ENCODE measurements around the gene ASPA.

Gene ASPA

GRCh38 chr17:3535253-3535995, 59.6 kb downstream of the ASPA start:
- peak; percentile 29 to 33 for DNase-seq

DNA sequence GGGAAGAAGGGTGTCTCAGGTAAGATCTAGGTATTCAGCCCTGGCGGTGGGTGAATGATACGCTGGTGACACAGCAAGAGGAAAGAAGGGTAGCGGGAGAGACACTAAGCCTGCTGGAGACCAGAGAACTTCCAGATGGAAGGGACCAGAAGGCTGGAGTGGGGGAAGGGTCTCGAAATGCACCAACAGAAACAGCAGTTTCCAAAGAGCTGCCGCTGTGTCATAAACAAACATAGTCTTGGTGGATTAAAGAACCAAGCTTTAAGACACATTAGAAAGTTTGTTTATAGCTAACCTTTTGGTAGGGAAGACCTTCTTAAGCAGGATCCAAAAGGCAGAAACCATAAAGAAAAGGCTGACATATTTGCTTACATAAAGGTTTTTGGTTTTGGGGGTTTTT, 60.9 kb downstream of the ASPA start:
- no peak for DNase-seq

- DNase-seq: no peak
These were observed 64.2 kb downstream of the ASPA start for GRCh38 chr17:3539881-3540540.

DNA sequence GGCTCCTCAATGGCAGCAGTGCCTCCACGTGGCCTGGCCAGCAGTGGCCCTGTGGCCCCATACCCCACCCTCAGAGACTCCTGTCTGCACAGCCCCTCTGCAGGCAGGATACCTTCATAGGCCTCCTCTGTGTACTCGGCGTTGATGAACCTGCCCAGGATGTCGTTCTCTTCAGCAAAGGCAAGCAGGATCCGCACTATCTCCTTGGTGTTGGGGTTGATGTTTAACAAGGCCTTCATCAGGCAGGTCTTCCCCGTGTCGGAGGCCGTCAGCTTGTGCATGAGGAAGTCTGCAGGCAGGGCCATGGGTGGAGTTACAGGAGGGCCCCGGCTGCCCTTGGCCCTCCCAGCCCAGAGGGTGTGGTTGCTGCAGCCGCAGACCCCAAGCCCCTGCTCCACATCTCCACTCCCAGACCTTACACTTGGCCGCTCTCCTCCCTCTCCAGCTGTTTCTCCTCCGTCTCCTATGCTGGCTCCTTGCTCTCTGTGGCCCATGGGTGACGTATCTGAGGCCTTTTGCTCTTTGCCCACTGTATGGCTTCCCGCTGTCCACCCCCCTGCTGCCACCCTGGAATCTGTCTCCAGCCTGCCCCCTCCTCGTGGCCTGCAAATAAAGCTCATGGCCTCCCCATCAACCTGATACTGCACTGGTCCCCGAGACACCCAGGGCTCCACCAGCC, 66.8 kb downstream of the ASPA start:
- no peak for DNase-seq

DNA sequence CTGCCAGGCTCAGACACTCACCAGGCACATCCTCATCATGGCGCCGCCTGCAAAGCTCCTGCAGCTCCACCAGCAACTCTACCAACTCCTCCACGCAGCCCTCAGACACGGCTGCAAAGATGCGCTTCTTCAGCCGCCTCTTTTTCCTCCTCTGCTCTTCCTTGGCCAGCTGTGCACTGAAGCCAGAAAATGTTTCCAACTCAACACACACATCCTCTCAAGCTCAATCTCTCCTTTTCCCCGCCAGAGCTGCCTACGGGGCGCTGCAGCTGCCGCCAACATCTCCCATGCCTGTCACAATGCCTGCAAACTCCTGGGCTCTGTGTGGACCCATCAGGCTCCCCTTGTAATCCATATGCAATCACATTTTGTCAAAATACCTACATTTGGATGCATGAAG, 67.7 kb downstream of the ASPA start:
- no peak for DNase-seq

DNA sequence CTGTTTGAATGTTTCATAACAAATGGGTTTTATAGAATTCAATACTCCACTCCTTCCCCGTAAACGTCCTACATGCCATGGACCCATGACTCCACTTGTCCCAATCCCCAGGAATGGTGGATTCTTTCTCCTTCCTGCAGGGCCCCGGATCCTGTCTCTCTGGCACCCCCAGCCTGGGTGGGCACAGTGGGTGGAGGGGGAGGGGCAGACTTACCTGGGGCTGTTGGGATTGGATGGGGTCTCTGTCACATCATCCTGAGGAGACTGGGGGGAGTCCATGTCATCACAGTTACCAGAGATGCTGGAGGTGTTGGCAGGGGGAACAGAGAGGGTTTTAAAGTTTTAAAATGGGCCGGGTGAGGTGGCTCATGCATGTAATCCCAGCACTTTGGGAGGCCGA, 68.6 kb downstream of the ASPA start:
- DNase-seq: no peak

DNA sequence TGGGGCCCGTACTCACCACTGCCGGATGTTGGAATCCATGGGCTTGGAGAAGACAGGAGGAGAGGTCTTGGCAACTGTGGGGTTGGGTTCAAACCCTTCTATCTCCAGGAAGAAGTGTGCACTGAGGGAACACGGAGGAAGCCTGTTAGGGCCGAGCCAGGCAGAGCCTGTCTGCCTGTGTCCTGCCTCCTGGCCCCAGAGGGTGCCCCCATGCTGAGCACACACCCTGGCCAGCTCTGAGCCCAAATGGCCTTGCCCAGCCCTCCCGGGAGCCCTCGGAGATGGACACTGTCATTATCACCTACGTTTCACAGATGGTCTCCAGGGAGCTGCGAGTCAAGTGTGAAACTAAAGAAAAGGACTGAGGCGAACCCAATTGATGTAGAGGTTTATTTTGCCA, 69.4 kb downstream of the ASPA start:
- DNase-seq: no peak

- DNase-seq: no peak
These were observed 70.7 kb downstream of the ASPA start for GRCh38 chr17:3546521-3546920.

DNA sequence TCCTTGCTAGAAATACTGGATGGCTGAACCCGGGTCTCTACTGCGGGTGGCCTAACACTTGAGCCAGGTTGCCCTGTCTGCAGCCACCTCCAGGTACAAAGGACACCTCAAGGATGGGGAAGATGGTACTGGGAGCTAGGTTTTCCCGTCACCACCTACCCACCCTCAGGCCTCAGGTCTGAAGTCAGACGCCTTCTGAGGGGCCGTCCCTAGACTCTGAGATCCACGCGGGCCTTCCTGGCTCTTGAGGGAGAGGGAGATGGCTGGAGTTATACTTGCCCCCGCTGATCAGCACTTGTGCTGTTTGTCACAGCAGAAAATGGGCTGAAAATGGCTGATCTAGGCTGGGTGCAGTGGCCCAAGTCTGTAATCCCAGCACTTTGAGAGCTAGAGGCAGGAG, 71.2 kb downstream of the ASPA start:
- no peak for DNase-seq

GRCh38 chr17:3547628-3548027, 71.8 kb downstream of the ASPA start:
- DNase-seq: no peak

- no peak for DNase-seq
These were observed 73.9 kb downstream of the ASPA start for GRCh38 chr17:3549610-3550162.

DNA sequence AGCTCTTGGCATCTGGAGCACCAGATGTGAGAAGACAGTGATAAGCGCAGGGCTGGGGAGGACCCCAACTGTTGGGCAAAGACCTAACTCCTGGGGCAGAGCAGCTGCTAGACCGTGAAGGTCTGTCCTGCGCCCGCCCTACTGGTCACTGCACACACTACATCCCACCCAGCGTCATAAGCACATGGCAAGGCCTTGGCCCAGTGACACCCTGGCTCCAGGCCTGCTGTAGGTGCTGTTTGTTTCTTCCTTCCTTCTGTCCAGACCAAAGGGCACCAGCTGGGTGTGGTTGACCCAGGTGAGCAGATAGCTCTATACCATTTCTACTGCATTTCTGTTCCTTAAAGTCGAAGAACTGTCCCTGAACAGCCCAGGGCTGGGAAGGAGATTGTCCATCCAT, 75.4 kb downstream of the ASPA start:
- no peak for DNase-seq

DNA sequence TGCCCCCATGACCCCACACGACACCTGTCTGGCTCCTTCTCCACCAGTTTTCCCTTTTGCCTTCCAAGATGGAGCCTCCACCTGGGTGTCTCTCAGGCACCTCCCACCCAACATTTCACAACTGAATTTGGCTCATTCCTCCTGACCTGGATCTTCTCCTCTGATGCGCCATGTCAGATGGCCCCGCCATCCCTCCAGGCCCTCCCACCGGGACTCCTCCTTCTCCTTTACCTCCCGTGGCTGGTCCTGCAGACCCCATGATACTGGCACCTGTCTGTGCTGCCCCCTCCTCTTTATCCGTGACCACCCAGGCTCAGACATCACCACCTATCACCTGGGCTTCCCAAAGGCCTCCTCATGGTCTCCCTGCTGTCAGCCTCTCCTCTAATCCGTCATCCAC, 77.1 kb downstream of the ASPA start:
- DNase-seq: no peak
